HFFc6 (cell line): ENCODE results near the gene IFITM10. TPM values are rescaled to one million over a fixed set of nuclear protein-coding genes. Genes with fewer than 3 reads are reported as not detected.

Source experiments
- DNase-seq: peaks from one replicate; pipeline ENCODE4 v3.0.0-alpha.2; 2018
- H3K27ac Mint-ChIP-seq: 2 replicates; pipeline ENCODE4 v1.8.0; 2020; ENCODE audit warnings: mild to moderate bottlenecking, mixed read lengths
- H3K27me3 Mint-ChIP-seq: 2 replicates; pipeline ENCODE4 v1.8.0; 2021; ENCODE audit warnings: mild to moderate bottlenecking, moderate library complexity, mixed read lengths; ENCODE audit not compliant: insufficient read depth
- H3K36me3 Mint-ChIP-seq: 2 replicates; pipeline ENCODE4 v1.8.0; 2021; ENCODE audit warnings: low read depth, mixed read lengths
- H3K4me1 Mint-ChIP-seq: 2 replicates; pipeline ENCODE4 v1.8.0; 2020; ENCODE audit warnings: low read depth, mixed read lengths
- H3K4me3 Mint-ChIP-seq: 2 replicates; pipeline ENCODE4 v1.8.0; 2020; ENCODE audit warnings: mild to moderate bottlenecking, moderate library complexity, mixed read lengths
- H3K9me3 Mint-ChIP-seq: 2 replicates; pipeline ENCODE4 v1.8.0; 2020; ENCODE audit warnings: mild to moderate bottlenecking, mixed read lengths
- total RNA-seq, 6 experiments: library from RNA; stranded (reverse); fragmentation: NEBNext Ultra II Directional; extraction: Animal tissue kit (Norgen Biotek cat#: 25700); gene quantifications; 2 replicates in 1 of 6; 3 replicates in 5 of 6; pipeline ENCODE4 v1.2.3, GENCODE V29; 2021
- TF ChIP-seq, protein P1 (sequence below): fragments of 200-600 bp; sonication (generic); IDR thresholded peaks from 2 replicates; pipeline ENCODE4 v1.5.0; 2021; ENCODE audit warnings: antibody characterized with exemption, mild to moderate bottlenecking

Gene IFITM10
- total RNA-seq, 6 experiments from 2014 or later: 0.21 to 0.71 (median 0.45) TPM

DNA sequence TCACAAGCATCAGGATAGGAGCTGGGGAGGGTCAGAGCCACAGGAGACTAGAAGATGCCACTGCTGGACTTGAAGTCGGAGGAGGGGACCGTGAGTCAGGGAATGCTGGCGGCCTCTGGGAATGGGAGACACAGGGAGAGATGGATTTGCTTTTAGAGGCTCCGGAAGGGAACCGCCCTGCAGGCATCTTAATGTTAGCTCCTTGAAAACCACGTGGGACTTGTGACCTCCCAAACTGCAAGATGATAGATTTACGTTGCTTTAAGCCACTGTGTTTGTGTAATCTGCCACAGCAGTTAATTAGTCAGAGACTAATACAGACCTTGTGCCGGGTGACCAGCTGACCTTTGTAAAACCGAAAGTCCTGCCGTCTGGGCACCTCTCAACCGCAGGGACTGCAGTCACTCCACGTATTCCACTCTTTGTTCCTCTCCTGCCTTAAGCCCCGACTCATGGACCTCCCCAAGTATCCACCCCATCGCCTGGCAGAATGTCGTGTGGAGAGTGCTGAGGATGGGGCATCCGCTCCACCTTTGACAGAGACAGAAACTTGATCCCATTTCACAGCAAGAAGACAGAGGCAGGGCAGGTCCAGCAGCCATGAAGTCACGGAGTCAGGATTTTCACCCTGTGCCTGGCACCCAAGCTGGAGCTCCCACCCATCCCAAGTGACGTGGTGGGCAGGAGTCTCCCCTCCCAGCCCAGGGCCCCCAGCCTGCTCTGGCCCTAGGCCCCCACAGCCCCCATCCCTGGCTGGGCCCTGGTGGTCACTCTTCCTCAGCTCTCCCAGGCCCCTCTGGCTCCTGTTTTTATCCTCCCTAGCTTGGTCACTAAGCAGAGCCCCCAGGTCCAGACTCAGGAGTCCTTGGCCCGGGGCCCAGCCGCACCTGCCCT, 32.7 kb upstream of the IFITM10 start:
- Mint-ChIP-seq H3K27ac (no peak overlapping the region), H3K4me1 (peaks cover 19% of the 10 kb centered on the region), H3K36me3 (no peaks in the 10 kb centered on the region), H3K9me3 (no peaks in the 10 kb centered on the region), H3K4me3 (peak overlapping the region; percentile 63), H3K27me3 (peaks cover 36% of the 10 kb centered on the region)
- TF ChIP-seq, protein P1, sequence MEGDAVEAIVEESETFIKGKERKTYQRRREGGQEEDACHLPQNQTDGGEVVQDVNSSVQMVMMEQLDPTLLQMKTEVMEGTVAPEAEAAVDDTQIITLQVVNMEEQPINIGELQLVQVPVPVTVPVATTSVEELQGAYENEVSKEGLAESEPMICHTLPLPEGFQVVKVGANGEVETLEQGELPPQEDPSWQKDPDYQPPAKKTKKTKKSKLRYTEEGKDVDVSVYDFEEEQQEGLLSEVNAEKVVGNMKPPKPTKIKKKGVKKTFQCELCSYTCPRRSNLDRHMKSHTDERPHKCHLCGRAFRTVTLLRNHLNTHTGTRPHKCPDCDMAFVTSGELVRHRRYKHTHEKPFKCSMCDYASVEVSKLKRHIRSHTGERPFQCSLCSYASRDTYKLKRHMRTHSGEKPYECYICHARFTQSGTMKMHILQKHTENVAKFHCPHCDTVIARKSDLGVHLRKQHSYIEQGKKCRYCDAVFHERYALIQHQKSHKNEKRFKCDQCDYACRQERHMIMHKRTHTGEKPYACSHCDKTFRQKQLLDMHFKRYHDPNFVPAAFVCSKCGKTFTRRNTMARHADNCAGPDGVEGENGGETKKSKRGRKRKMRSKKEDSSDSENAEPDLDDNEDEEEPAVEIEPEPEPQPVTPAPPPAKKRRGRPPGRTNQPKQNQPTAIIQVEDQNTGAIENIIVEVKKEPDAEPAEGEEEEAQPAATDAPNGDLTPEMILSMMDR: no peak
- DNase-seq: peak; percentile 39

DNA sequence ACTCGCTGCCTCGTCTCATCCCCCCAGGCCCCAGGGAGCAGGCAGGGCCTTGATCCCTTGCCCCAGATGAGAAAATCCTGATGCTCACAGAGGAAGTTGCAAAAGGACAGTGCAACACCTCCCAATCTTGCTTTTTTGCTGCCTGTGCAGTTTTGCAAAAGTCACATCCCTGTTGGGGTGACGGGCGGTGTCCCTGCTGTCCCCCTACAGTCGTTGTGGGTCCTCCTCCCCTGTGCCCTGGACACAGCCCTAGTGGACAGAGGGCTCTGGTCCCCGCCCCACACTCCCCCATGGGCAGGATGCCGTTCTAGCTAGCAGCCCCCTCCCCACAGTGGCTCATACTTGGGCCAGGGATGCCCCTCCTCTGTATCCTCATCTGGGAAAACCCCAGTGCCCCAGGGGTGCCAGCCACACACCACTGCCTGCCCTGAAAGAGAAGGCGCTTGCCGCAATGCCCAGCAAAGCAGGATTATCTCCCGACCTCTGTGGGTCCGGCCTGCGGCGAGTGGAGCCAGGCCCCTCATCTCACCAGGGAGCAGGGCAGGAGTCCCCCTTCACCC, 31.7 kb upstream of the IFITM10 start:
- Mint-ChIP-seq H3K4me1 (peaks cover 19% of the 10 kb centered on the region), H3K9me3 (no peaks in the 10 kb centered on the region), H3K36me3 (no peaks in the 10 kb centered on the region), H3K27me3 (peaks cover 41% of the 10 kb centered on the region), H3K4me3 (no peak overlapping the region), H3K27ac (no peak overlapping the region)
- no peak for DNase-seq
- TF ChIP-seq, protein P1: no peak

DNA sequence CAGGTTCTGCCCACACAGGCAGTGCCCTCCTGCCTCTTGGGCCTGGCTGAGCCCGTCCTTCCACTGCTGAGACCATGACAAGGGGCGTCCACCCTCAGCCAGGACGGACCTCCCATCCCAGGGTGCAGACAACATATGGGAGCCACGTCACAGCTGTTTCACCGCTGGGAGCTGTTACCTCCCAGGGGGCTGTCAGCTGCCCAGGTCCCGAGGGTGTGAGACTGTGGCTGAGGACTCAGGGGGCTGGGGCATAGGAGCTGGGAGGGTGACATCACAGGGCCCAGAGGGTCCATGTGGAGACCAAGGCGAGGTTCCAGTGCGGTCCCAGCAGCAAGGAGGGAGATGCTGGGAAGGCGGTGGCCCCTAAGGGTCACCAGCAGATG, 31.2 kb upstream of the IFITM10 start:
- no peak overlapping the region for H3K27ac Mint-ChIP-seq
- H3K27me3 Mint-ChIP-seq: peaks cover 40% of the 10 kb centered on the region
- no peak overlapping the region for H3K4me3 Mint-ChIP-seq
- no peak for DNase-seq
- TF ChIP-seq, protein P1: no peak
- H3K9me3 Mint-ChIP-seq: no peaks in the 10 kb centered on the region
- H3K36me3 Mint-ChIP-seq: no peaks in the 10 kb centered on the region
- peaks cover 19% of the 10 kb centered on the region for H3K4me1 Mint-ChIP-seq

DNA sequence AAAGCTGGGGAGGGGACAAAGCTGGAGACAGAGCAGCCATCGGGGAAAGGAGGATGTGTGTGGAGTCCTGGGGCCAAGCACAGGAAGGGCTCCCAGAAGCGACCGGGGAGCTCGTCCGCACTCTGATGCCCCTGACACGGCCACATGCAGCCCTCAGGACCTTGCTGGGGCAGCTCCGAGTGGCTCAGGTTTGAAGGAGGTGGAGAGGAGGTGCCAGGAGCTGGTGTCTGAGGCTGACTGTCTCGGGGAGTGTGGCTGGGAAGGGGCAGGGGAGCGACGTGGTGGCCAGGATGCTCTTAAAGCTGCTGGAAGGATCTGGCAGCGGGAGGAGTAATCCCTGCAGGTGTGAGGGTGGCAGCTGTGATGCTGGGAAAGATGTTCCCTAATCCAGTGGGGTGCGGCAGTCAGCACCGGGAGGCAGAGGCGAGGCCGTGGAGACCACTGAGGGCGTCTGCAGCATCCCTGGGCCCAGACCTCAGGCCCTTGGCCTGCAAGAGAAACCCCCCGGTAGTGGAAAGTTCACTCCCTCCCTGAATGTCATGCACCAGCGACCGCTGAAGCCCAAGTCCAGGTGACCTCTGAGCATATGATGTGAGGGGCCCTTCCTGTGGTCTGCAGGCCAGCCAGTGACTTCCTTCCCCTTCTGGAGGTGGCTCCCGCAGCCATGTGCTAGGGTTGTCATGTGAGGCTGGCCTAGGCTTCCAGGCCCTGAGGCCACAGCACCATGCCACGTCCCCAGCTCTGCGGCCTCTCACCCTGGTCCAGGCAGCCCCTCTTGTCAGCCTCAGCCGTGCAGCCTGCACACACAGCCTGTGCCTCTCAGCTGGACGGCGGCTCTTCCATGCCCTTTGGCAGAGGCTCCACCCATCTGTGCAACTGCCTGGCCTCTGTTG, 30.6 kb upstream of the IFITM10 start:
- Mint-ChIP-seq H3K27ac (no peak overlapping the region), H3K27me3 (peaks cover 39% of the 10 kb centered on the region), H3K4me3 (no peak overlapping the region), H3K9me3 (no peaks in the 10 kb centered on the region), H3K36me3 (no peaks in the 10 kb centered on the region), H3K4me1 (peaks cover 12% of the 10 kb centered on the region)
- TF ChIP-seq, protein P1: no peak
- no peak for DNase-seq

DNA sequence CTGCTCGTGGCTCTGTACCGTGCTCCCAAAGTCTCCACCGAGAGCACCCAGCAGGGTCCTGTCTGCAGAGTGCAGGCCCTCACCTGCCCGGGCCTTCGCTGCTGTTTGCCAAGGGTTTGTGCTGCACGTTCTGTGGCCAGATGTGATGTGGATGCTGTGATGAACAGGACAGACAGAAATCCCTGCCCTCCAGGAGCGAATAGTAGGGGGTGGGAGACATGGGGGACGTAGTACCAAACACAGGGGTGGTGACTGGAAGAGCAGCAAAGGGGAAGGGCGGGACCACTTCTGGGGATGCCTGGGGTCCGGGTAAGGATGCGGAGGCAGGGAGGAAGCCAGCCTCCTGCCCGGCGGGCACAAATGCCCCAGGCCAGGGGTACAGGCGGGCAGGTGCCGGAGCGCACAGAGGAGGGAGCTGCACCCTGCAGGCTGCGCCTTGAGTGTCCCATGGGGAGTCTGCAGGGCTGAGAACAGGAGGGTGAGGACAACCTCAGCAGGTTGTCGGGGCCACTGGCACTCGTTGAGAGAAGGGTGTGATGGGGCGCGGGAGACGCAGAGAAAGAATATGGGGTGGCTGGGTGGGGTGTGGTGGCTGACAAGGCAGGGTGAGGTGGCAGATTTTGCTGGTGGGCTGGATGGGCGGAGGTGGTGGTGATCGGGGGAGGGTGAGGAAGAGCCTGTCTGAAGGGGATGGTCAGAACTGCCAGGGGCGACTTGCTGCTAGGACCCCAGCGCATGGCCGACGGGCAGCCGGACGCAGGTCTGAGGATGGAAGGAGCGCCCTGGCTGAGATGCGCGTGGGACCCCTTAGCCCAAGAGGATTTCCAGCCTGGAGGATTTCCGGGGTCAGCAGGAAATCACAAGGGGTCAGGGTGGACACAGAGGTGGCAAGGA, 29.7 kb upstream of the IFITM10 start:
- Mint-ChIP-seq H3K27ac (no peak overlapping the region), H3K4me1 (peaks cover 10% of the 10 kb centered on the region), H3K4me3 (no peak overlapping the region), H3K9me3 (no peaks in the 10 kb centered on the region), H3K27me3 (peaks cover 37% of the 10 kb centered on the region), H3K36me3 (no peaks in the 10 kb centered on the region)
- DNase-seq: no peak
- TF ChIP-seq, protein P1: no peak
